HTERT RPE-1 (cell line): ENCODE results near the gene ZNF716.
"Not testable (repeated sequence)": the region's sequence is repeated elsewhere in the genome, so short reads cannot be mapped to it uniquely, and the experiment has no call there.

ENCODE experiments used
- in situ Hi-C: fragments of 300-500 bp; cut with MboI; formaldehyde crosslinking; loops from 4 replicates; pipeline ENCODE4 v1.14.3; 2020; ENCODE audit warnings: low sequenced_read_pairs

The ZNF716 gene

DNA sequence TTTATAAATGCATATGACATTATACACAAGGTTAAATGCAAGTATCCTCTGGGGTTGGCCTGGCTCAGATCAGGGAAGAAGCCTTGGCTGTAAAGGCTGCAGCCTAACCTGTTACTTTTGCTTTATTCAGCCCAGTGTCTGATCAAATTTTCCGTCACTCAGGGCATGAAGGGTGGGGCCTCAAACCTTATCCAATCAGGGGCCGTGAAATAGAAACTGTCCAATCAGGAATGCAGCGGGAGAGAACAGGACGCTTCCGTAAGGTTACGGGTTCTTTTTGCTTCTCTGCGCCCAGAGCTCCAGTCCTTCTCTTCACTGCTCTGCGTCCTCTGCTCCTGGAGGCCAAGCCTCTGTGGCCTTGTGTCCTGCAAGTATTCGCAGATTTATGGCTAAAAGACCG is at the start of gene ZNF716:
Gene ZNF716 (plus strand): TSS at position 274 of the 400 bp plus-strand sequence. CDS start 112 bp downstream, at position 386.
- in situ Hi-C loops = no loop called here

DNA sequence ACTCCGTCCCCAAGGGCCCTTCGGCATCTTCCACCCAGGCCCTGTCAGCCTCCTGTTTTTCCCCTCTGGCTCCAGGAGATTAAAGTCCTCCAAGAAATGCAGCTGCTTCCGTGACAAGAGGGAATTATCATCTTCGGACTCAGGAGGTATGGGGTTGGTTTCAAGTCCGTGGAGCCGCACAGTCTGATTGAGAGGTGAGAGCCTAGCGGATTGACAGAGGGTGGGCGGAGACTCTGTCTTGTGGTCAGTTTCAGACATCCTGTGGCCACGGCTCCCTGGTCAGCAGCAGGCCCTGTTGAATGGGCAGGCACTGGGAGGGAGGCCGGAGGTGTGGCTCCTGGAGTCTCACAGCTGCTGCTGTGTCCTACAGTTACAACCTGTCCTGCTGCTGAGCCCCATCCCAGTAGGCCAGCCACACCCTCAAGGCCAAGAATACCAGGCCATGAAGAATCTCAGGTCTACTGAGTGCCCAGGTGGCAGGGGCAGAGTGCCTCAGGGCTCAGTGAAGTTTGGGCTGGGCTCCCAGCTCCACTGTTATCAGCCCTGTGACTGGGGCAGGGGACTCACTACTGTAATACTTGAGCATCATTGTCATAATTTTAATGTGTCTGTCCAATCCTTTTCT is 49.3 kb upstream of the ZNF716 start:
- in situ Hi-C loops = no loop called here

DNA sequence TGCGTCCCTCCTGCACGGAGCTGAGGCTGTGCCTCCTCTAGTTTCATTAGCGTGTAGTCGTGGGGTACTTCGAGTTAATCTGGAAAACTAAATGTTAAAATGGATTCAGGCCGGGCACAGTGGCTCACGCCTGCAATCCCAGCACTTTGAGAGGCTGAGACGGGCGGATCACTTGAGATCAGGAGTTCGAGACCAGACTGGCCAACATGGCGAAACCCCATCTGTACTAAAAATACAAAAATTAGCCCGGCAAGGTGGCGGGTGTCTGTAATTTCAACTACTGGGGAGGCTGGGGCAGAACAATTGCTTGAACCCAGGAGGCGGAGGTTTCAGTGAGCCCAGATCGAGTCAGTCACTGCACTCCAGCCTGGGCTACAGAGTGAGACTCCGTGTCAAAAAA is 46.9 kb upstream of the ZNF716 start:
- in situ Hi-C loops = not testable (repeated sequence)

DNA sequence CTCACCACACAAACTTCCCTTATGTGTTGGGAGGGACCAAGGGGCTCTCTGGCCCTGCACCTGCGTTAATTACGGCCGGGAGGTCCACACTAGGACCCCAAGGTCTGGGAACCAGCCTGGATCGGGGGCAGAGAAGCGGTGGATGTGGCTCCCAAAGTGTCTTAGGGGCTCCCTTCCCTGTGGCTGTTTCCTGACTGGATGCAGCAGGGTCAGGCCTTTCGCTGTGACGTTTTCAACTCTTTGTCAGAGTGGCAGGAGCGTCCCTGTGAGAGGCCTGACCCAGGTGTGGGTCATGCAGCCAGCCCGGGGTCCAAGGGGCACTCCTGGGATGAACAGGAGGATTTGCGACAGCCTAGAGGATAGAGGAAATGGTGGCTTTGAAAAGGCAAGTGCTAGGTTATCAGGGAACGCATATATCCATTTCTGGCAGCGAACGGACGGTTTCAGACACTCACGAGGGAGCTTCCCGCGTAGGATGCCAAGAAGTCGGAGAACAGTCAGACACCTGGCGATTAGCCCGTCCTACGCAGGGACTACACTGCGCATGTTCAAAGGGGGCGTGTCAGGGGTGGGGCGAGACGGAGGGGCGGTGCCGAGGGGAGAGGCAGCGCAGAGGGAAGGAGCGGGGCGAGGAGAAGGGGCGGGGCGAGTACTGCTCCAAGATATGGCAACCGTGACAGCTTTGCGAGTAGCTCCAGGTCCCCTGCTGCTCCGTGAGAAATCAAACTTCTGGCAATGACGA is 46.2 kb upstream of the ZNF716 start:
- in situ Hi-C loops = no loop called here

DNA sequence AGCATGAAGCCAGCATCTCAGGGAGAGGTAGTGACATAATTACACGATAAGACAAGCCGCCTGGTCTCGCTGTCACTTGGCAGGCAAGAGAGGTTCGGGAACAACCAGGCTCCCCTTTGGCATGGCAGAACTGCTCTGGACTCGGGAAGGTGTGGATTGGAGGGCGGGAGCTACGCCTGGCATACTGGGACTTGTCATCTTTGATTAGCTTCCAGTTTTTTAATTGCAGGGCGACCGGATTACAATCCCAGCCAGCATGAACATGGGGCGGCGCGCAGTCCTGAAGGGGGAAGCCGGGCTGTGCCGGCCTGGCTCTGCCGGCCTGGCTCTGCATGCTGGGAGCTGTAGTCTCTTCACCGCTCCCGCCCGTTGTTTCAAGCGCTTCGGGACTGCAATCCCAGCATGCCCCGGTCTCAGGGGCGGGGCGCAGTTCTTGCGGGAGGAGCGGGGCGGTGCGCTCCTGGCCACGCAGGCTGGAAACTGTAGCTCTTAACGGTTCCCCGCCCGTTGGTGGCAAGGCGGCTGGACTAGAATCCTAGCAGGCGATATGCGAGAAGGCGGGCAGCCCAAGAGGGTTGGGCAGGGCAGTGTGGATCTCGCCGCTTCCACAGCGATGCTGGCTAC is 45.5 kb upstream of the ZNF716 start:
- in situ Hi-C loops = no loop called here

DNA sequence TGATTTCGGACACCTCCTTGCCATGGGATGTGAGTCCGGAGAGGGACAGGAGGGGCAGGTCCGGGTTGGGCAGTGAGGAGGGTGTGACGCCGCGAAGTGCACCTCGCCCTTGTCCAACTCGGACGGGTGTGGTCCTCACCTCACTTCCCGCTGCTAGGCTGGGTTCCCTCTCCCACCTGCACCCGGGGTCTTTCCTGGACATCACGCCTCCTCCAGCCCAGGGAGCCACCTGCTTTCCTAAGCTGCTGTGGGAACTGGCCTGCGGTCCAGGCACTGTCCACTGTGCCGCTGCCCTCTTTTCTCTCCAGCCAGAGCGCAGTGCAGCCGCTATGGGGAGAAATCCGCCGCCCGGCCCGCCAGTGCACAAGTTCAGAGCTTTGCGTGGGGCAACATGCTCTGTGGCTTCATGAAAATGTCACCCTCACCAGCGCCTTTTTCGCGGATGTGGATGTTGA is 45.0 kb upstream of the ZNF716 start:
- in situ Hi-C loops = no loop called here

DNA sequence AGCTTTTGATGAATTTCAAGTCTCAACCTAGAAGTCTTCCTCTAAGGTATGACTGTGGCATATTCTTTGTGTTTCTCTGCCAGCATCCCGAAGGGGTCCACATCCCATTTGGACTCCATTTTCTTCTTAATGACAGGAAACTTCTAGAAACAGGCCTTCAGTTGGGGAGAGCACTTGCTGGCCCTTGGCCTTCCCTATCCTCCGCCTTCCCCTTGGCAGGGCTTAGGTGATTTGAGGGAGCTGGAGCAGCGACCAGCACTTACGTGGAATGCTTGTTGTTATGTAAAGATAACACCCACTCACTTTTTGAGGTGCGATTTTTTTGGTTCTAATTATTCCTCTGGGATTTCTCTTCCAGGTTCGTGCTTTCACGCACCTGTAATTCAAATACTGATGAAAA is 42.9 kb upstream of the ZNF716 start:
- in situ Hi-C loops = no loop called here

DNA sequence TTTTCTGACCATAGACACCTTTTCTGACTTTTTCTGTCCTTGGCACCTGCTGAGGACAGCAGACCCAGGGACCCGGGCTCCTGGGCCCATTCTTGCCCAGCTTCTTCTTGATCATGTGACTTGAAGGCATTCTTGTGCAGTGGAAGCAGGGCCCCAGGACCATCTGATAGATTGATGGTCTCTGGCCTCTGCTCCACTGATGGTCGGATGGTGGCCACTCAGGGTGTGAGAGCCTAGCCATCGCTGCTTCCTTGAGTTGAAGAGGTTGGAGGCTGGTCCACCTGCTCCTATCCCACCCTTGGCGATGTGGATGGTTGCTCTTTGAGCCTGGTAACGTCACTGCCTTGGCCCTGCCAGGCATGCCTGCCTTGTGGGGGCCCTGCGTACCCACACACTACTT is 37.8 kb upstream of the ZNF716 start:
- in situ Hi-C loops = no loop called here

DNA sequence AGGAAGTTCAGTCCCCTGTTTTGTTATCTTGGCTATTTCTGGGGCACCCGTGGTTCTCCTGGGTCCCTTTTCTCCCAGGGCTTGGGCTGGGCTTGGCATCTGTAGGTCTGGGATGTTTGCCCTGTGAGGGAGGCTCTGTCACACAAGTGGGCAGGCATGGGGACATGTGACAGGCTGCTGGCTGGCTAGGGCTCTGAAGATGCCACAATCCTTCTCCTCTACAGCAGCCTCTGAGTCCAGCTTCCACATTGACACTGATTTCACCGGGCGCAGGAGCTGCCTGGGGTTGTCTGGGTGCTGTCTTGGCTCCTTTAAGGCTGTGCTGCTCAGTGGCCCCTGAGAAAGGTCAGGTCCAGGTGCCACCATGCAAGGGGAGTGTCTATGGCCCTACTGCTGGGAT is 37.4 kb upstream of the ZNF716 start:
- in situ Hi-C loops = no loop called here

DNA sequence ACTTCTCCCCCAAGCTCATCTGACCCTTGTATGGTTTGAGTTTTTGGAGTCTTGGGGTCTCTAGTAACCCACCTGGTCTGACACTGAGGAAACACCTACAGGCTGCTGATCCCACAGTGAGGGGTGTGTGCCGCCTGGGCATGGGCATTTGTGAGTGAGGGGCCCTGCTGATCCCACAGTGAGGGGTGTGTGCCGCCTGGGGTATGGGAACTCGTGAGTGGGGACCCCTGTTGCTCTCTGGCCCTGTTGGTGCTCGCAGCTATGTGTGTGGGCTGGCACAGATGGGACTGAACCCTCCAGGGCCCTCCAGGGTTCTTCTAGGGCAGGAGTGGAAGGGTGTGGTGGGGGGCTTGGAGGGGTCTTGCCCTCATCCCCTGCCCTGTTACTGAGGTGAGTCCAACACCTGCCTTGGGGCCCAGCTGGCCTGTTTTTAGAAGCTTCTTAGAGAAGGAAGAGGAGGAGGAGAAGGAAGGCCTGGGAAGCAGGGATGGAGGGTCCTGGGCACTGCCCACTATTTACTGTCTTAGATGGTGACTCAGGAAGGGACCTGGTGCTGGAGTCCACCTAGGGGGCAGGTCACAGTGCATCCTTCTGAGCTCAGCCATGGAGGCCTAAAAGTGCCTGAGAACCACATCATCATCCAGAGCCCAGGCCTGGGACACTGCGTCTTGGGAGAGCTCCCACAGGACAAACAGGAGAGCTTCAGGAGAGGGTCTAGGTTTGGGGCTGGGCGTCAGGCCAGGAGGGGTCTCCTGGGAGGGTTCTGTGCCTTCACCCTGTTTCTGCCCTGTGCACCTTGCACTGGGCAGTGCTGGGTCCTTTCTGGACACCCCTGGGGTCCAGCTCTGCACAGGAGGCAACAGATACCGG is 36.2 kb upstream of the ZNF716 start:
- in situ Hi-C loops = no loop called here

DNA sequence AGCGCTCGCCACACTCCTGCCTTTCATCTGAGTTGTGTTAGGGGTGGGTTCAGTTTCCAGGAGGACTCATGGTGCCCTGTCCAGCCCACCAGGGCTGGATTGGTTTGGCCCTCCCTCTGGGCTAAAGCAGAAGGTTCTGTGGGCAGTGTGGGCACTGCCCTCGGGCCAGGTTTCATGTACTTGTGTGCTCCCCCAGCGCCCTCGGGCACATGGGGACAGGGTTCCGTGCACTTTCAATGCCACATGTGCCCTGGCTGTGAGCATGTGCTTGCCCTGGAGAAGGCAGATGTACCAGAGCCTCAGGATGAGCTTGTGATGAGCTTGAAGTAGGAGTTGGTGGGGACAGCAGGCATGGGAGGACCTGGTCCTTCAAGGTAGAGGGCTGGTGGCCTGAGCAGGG is 35.6 kb upstream of the ZNF716 start:
- in situ Hi-C loops = no loop called here

DNA sequence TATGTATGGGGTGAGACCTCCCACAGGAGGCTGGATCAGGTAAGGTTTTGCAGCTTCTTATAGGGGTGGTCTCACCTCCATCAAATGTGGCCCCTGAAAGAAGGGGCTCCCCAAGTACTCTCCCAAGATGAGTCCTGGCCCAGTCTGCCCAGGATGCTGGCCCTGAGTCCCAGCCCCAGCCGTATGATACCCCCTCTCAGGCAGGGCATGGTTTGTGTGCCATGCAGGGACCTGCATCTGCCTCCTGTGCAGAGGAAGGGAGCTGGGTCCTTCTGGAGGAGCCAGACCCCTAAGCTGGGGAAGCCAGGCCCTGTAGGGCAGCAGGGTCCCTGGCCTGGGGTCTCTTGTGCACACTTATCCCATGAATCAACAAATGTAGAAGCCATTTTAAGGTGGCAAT is 35.1 kb upstream of the ZNF716 start:
- in situ Hi-C loops = no loop called here

DNA sequence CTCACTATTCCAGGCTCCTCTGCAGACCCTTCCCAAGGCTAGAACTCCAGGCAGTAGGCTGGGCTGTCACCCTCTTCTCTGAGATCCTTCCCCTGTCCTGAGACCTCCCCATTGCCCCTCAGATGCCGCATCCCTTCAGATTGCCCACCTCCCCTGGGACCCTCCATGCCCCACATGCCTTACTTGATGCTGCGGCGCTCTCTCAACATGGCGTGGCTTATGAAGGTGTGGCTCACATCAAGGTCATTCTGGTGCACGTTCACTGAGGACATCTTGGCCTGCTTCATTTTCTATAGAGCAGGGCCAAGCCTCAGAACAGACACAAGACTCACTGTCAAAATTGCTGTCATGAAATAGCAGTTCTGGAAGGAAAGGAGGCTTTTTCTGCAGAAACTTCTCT is 34.7 kb upstream of the ZNF716 start:
- in situ Hi-C loops = no loop called here

DNA sequence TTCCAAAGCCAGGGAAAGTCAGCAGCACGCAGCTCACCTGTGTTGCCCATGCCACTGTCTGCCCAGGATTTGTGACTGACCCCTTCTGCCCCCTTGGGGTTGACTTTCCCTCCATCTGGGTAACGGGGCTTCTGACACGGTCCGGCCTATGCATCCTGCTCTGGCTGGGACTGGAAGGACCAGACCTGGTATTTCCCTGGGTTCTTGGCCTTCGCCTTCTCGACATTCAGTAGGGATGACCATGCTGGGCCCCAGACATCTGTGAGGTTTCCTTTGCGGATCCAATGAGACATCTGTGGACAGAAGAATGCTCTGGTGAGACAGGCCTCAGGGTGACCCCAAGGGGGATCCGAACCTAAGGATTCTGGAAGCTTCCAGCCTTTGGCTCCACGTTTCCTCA is 34.2 kb upstream of the ZNF716 start:
- in situ Hi-C loops = no loop called here

DNA sequence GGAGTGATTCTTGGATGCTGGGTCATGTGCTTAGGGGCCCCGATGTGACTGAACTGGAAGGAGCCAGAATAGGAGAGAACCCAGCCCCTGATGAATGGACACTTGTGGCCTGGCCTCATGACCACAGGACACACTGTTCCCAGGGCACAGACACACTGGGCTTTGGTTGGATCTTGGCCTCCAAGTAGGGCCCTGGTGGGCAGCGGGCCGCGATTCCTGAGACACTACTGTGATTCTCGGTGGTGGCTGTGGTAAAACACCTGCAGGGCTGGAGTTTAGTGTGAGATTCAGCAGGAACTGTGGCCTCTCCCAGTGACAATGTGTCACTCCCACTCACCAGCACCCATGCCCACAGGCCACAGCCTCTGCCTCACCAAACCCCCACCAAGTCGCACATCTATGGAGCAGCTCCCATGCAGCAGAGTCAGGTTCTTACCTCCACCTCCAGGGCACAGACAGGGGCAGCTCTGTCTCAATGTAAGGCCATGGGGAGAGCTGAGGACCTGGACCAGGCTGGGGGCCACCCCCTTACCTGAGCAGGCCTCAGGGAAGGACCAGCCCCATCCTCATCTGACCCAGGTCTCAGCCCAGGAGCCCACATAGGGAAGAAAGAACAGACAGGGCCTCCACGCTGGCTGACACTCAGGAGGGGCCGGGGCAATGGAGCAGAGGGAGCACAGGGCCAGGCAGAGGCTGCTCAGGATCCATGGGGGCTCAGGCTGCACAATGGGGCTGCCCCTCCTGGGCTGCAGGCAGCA is 33.2 kb upstream of the ZNF716 start:
- in situ Hi-C loops = no loop called here

DNA sequence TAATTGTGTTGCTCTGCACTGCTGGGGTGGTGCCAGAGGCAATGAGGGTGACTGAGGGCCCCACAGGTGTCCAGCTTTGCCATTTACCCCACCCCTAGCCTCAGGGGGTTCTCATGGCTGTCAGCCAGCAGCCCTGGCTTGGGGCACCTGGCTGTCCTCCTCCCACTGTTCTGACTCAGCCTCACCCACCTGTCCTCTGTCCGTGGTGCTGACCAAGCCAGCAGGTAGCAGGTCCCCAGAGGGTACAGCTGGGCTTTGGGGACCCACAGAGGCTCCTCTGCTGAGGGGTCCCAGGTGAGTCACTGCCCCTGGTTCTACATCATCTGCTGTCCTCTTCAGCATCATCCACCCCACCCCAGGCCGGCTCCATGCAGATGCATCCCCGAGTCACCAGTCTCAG is 32.2 kb upstream of the ZNF716 start:
- in situ Hi-C loops = no loop called here

DNA sequence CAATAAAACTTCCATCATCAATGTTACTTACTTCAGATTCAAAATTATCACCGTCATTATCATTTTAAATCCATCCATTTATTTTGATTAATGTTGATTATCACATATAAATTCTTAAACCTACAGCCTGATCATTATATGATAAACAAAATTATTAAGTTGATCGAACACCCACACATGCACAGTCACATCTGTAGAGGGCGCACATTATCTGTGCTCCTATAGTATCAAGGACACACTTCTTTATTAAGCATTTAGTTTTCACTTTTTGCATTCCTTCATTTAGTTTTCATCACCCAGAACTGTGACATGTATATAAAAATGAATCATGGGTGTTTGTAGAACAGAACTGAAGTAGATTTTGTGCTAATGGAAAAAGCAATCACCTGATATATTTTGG is 26.2 kb upstream of the ZNF716 start:
- in situ Hi-C loops = no loop called here

DNA sequence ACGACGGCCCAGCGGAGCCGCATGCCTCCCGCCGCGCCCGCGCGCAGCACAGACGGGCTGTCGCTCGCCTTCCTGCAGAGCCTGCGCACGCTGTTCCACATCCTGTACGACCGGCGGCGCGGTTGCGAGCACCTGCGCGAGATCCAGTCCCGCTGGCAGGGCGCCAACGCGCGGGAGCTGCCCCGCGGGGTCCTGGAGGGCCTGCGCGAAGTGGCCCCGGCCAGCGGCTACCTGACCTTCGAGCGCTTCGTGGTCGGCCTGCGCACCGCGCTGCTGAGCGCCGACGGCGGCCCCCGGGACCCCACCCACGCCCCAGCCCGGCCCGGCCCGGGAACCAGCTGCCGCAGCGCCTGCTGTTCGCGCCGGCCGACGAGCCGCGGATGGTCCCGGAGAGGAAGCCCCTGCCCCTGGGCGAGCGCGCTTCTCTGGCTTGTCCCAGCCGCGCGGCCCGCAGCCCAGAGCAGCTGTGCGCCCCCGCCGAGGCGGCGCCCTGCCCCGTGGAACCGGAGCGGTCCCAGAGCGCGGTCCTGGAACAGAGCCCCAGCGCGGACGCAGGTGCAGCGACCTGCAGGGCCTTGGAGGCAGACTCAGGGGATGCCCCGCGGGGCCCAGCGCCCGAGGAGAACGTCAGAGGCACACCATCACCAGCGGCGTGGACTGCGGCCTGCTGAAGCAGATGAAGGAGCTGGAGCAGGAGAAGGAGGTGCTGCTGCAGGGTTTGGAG is 25.3 kb upstream of the ZNF716 start:
- in situ Hi-C loops = no loop called here

DNA sequence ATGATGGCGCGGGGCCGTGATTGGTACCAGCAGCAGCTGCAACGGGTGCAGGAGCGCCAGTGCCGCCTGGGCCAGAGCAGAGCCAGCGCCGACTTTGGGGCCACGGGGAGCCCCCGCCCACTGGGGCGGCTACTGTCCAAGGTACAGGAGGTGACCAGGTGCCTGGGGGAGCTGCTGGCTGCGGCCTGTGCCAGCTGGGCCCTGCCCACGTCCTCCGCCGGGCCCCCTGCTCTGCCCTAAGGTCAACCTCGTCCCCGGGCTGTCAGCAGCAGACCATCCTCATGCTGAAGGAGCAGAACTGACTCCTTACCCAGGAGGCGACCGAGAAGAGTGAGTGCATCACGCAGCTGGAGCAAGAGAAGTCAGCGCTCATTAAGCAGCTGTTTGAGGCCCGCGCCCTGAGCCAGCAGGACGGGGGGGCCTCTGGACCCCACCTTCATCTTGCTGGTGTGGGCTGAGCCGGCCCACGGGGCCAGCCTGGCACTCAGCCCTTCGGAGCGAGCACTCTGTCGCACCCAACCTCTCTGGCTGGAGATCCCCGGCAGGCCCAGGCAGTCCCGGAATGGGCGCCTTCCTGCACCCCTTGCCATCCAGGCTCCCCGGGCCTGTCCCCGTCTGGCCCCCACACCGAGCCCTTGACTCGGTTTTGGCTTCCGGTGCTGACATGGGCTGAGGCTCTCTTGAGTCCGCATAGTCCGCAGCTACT is 24.6 kb upstream of the ZNF716 start:
- in situ Hi-C loops = no loop called here
